KMS-11 (cell line): ENCODE data around the gene ANO10.

Experiments used
- H2AFZ ChIP-seq: fragments of 200-600 bp; sonication (generic); 2 replicates; pipeline ENCODE4 v1.6.1; 2016; ENCODE audit warnings: antibody characterized with exemption, mixed run types, low read depth
- H3K27ac ChIP-seq: fragments of 200-600 bp; sonication (generic); 2 replicates; pipeline ENCODE4 v1.6.1; 2016; ENCODE audit warnings: mild to moderate bottlenecking, mixed run types
- H3K27me3 ChIP-seq: fragments of 200-600 bp; sonication (generic); 2 replicates; pipeline ENCODE4 v1.6.1; 2017; ENCODE audit warnings: mild to moderate bottlenecking, low read depth, mixed run types, moderate library complexity; ENCODE audit not compliant: insufficient read depth
- H3K36me3 ChIP-seq: fragments of 200-600 bp; sonication (generic); 2 replicates; pipeline ENCODE4 v1.6.1; 2017; ENCODE audit warnings: mild to moderate bottlenecking, mixed run types; ENCODE audit not compliant: insufficient read depth
- H3K4me1 ChIP-seq: fragments of 200-600 bp; sonication (generic); 2 replicates; pipeline ENCODE4 v1.6.1; 2016; ENCODE audit warnings: mild to moderate bottlenecking, low read depth, mixed run types; ENCODE audit not compliant: poor library complexity, severe bottlenecking
- H3K4me2 ChIP-seq: fragments of 200-600 bp; sonication (generic); 2 replicates; pipeline ENCODE4 v1.7.0; 2016; ENCODE audit warnings: mild to moderate bottlenecking, mixed run types
- H3K4me3 ChIP-seq: fragments of 200-600 bp; sonication (generic); IDR thresholded peaks from 2 replicates; pipeline ENCODE4 v1.6.1; 2017; ENCODE audit warnings: low read depth, low read length, mixed read lengths; ENCODE audit not compliant: insufficient read depth
- H3K79me2 ChIP-seq: fragments of 200-600 bp; sonication (generic); 2 replicates; pipeline ENCODE4 v1.6.1; 2016; ENCODE audit warnings: low read depth, mixed run types; ENCODE audit not compliant: insufficient read depth
- H3K9ac ChIP-seq: fragments of 200-600 bp; sonication (generic); 2 replicates; pipeline ENCODE4 v1.6.1; 2016; ENCODE audit warnings: mild to moderate bottlenecking, mixed run types
- H4K20me1 ChIP-seq: fragments of 200-600 bp; sonication (generic); 2 replicates; pipeline ENCODE4 v1.6.1; 2016; ENCODE audit warnings: mild to moderate bottlenecking, mixed run types; ENCODE audit not compliant: insufficient read depth
- CTCF ChIP-seq: fragments of 200-600 bp; sonication (generic); conservative IDR thresholded peaks from 2 replicates; pipeline ENCODE4 v1.6.1; 2017; ENCODE audit warnings: low read depth, mild to moderate bottlenecking, antibody characterized with exemption, low read length, moderate library complexity, mixed read lengths

Gene ANO10

DNA sequence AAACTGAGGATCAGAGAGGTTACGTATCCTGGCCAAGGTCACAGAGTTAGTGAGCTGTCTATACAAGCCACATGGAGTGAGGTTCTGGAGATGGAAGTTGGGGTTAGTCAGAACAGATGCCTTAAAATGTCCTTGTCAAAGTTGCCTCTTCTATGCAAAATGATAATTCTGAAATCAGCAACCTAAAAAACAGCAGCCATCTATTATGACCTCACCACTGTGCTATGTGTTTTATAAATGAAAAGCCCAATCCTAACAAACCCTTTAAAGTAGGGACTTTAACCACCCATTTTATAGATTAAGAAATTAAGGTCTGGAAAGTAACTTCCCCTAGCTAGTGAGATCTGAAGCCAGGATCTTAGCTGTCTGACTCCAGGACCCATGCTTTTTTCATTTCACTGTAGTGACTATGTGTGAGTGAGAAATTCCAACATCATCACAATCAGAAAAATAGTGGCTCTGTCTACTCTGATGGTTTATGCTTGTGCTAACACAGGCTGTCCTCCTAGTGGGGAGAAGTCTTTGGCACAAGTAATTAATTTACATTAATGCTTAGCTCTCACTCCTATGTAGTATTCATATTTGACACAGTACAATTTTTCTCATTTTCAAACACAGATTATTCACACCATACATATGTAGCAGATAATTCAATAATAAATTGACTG is 143.6 kb downstream of the ANO10 start:
- TF ChIP-seq CTCF: no peak
- Histone ChIP-seq H3K4me2 (no peak overlapping the region), H4K20me1 (no peaks in the 10 kb centered on the region), H3K9ac (no peak overlapping the region), H3K4me3 (no peak overlapping the region), H3K4me1 (no peaks in the 10 kb centered on the region), H3K27ac (no peak overlapping the region), H3K79me2 (no peaks in the 10 kb centered on the region), H3K36me3 (no peaks in the 10 kb centered on the region), H2AFZ (no peak overlapping the region), H3K27me3 (no peaks in the 10 kb centered on the region)

DNA sequence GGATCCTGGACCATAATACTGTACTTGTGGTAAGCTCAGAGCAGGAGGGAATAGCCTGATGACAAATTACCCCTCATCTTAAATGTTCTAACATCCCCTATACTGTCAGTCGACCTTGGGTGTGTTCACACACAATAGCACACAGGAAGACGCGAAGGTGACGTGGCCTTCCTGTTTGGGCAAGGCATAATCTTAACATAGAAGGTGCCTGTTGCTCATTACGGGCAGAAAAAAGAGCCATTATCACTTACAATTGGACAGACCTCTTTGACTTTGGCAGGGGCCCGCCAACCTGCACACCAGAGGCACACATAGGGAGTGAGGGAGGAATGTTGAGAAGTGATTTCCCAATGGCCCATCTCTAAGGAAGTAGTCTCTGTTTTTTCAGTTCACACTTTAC is 144.2 kb downstream of the ANO10 start:
- no peaks in the 10 kb centered on the region for H3K79me2 ChIP-seq
- no peaks in the 10 kb centered on the region for H3K36me3 ChIP-seq
- H3K27ac ChIP-seq: no peak overlapping the region
- no peak overlapping the region for H3K9ac ChIP-seq
- no peak overlapping the region for H3K4me3 ChIP-seq
- no peak overlapping the region for H3K4me2 ChIP-seq
- H3K4me1 ChIP-seq: no peaks in the 10 kb centered on the region
- no peak for TF ChIP-seq CTCF
- no peaks in the 10 kb centered on the region for H3K27me3 ChIP-seq
- H4K20me1 ChIP-seq: no peaks in the 10 kb centered on the region
- no peak overlapping the region for H2AFZ ChIP-seq

DNA sequence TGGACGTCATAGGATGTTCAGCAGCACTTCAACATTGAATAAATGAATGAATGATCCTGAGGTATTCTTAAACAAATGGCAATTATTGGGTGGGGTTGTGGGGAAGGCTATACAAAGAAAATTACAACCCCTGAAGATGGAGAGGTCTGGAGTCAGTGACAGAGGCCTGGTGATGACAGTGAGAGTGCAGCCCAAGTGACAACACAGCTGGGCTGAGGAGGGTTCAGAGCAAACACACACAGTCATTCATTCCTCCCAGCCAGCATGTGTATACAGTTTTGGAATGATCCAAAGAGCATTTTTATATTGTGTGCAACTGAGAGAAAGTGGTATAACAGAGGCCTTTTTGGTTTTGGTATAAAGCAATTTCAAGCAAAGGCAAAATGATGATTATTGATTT is 148.1 kb downstream of the ANO10 start:
- no peak overlapping the region for H3K4me3 ChIP-seq
- H3K27ac ChIP-seq: no peak overlapping the region
- no peaks in the 10 kb centered on the region for H3K79me2 ChIP-seq
- H3K9ac ChIP-seq: no peak overlapping the region
- H3K4me1 ChIP-seq: no peaks in the 10 kb centered on the region
- H2AFZ ChIP-seq: no peak overlapping the region
- H3K36me3 ChIP-seq: no peaks in the 10 kb centered on the region
- H3K27me3 ChIP-seq: no peaks in the 10 kb centered on the region
- TF ChIP-seq CTCF: no peak
- H3K4me2 ChIP-seq: no peak overlapping the region
- H4K20me1 ChIP-seq: no peaks in the 10 kb centered on the region

DNA sequence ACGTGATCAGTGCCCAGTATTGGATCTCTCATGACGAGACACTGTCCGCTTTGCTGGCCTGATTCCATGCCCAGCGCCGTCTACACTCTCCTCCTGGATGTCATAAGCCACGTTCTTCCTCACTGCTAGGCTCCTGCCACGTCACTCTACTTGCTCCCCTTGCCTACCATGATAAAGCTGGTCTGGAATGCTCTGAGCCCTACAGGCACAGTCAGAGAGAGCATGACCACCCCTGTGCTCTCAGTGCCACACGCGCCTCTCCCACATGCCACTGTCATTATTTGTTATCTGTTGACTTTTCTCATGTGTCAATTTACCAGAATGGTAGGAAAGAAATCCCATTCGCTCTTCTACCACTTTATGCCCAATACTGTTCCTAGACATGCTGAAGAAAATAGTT is 148.6 kb downstream of the ANO10 start:
- TF ChIP-seq CTCF: no peak
- no peak overlapping the region for H3K4me2 ChIP-seq
- H3K27ac ChIP-seq: no peak overlapping the region
- no peaks in the 10 kb centered on the region for H3K36me3 ChIP-seq
- H3K79me2 ChIP-seq: no peaks in the 10 kb centered on the region
- no peaks in the 10 kb centered on the region for H3K4me1 ChIP-seq
- no peaks in the 10 kb centered on the region for H3K27me3 ChIP-seq
- no peak overlapping the region for H3K9ac ChIP-seq
- no peaks in the 10 kb centered on the region for H4K20me1 ChIP-seq
- no peak overlapping the region for H2AFZ ChIP-seq
- H3K4me3 ChIP-seq: no peak overlapping the region
